ENCODE measurements around the gene TMPRSS6. TPM values are rescaled to one million over a fixed set of nuclear protein-coding genes. Genes with fewer than 3 reads are reported as not detected.

TMPRSS6 gene
- polyA plus RNA-seq, 3 donors, result not detected

DNA sequence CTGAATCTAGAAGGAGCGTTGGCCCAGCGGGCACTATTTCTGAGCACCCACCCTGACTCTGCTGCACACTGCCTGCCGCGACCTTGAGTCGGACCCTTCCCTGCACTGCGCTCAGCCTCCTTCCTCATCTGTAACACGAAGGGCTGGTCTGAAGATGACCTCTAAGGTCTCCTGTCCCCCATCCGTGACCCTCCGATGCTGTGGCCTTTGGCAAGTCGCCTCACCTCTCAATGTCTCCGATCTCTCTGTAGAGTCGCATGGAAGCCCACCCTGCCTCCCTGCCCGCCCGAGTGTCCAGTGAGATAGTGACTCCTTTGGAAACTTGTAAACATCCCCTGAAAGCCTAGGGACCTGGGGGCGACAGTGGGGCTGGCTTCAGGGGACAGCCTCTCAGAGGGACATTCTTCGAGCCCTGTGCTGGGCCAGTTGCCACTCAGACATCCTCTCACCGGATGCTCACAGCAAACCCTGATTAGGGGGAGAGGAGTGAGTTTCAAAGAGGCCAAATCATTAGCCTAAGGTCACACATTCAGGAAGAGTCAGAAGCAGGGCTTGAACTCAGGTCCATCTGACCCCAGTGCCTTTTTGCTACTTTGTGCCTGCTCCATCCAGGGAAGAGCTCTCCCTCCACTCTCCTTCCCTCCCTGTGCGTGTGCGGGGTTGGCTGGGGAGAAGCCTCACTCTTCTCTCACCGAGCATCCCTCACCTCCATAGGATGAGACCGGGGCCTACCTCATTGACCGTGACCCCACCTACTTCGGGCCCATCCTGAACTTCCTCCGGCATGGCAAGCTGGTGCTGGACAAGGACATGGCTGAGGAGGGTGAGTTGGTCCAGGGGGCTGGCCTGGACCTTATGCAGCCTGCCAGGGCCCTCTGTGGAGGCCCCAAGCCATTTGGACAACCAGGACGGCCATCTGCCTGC is 56.9 kb downstream of the TMPRSS6 start:
- peaks cover 35% of the 10 kb centered on the region for H3K4me1 Mint-ChIP-seq
- H3K36me3 Mint-ChIP-seq, result peaks cover 34 to 36% of the 10 kb centered on the region in 2 donors
- peak overlapping the region; percentile 90 for H2AFZ ChIP-seq (ENCODE audit: insufficient read depth, low read depth, low read length, poor library complexity, severe bottlenecking)
- no peak overlapping the region for H3K27ac ChIP-seq (ENCODE audit: low read depth in 1 of 2, low read length in 2 of 2)
- peak overlapping the region in 3 of 7 donors; percentile 20 to 45 (median 42) for H3K27ac Mint-ChIP-seq
- H3K79me2 ChIP-seq (ENCODE audit: insufficient read depth, low read length), result no peaks in the 10 kb centered on the region
- no peaks in the 10 kb centered on the region for H3K9me3 Mint-ChIP-seq
- H3K27me3 Mint-ChIP-seq (ENCODE audit: low read depth in 3 of 3), result peaks cover 1 to 13% (median 2%) of the 10 kb centered on the region in 3 donors
- H3K4me3 Mint-ChIP-seq, result peak overlapping the region; percentile 75 to 81
- no peaks in the 10 kb centered on the region for H3K27me3 ChIP-seq (ENCODE audit: control insufficient read depth in 2 of 2, insufficient read depth in 2 of 2, low read length in 2 of 2)
- TF ChIP-seq, protein P1, sequence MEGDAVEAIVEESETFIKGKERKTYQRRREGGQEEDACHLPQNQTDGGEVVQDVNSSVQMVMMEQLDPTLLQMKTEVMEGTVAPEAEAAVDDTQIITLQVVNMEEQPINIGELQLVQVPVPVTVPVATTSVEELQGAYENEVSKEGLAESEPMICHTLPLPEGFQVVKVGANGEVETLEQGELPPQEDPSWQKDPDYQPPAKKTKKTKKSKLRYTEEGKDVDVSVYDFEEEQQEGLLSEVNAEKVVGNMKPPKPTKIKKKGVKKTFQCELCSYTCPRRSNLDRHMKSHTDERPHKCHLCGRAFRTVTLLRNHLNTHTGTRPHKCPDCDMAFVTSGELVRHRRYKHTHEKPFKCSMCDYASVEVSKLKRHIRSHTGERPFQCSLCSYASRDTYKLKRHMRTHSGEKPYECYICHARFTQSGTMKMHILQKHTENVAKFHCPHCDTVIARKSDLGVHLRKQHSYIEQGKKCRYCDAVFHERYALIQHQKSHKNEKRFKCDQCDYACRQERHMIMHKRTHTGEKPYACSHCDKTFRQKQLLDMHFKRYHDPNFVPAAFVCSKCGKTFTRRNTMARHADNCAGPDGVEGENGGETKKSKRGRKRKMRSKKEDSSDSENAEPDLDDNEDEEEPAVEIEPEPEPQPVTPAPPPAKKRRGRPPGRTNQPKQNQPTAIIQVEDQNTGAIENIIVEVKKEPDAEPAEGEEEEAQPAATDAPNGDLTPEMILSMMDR (IDR thresholded peaks at IDR 0.05), result no peak
- no peak for DNase-seq
- peaks cover 4% of the 10 kb centered on the region for H4K20me1 ChIP-seq (ENCODE audit: insufficient read depth, low read length)
- intact Hi-C loops (cut with micrococcal nuclease), result no loop called here
- peak overlapping the region; percentile 95 for H3K4me2 ChIP-seq (replicated peaks; ENCODE audit: extremely low read depth, low read length, poor library complexity, severe bottlenecking)
- peak overlapping the region in 2 of 3 experiments; percentile 35 to 85 for H3K4me3 ChIP-seq (replicated peaks in 1 of 3; ENCODE audit: low read depth in 2 of 3, low read length in 3 of 3)
- 94% methylated on average over 22 of the region's 25 CpGs for WGBS (ENCODE audit: insufficient coverage)
- peak overlapping the region; percentile 60 for H3K9ac ChIP-seq (ENCODE audit: insufficient read depth, low read length, poor library complexity, severe bottlenecking)
- peaks cover 17 to 38% of the 10 kb centered on the region in 2 donors for H3K36me3 ChIP-seq (replicated peaks in 1 of 2; ENCODE audit: control insufficient read depth in 1 of 2, insufficient read depth in 2 of 2, low read length in 2 of 2)
- peaks cover 28 to 41% of the 10 kb centered on the region in 2 donors for H3K4me1 ChIP-seq (ENCODE audit: control insufficient read depth in 1 of 2, insufficient read depth in 2 of 2, low read length in 2 of 2)
- H3K9me3 ChIP-seq (replicated peaks in 1 of 2; ENCODE audit: control insufficient read depth in 1 of 2, insufficient read depth in 1 of 2, low read length in 2 of 2), result no peaks in the 10 kb centered on the region

DNA sequence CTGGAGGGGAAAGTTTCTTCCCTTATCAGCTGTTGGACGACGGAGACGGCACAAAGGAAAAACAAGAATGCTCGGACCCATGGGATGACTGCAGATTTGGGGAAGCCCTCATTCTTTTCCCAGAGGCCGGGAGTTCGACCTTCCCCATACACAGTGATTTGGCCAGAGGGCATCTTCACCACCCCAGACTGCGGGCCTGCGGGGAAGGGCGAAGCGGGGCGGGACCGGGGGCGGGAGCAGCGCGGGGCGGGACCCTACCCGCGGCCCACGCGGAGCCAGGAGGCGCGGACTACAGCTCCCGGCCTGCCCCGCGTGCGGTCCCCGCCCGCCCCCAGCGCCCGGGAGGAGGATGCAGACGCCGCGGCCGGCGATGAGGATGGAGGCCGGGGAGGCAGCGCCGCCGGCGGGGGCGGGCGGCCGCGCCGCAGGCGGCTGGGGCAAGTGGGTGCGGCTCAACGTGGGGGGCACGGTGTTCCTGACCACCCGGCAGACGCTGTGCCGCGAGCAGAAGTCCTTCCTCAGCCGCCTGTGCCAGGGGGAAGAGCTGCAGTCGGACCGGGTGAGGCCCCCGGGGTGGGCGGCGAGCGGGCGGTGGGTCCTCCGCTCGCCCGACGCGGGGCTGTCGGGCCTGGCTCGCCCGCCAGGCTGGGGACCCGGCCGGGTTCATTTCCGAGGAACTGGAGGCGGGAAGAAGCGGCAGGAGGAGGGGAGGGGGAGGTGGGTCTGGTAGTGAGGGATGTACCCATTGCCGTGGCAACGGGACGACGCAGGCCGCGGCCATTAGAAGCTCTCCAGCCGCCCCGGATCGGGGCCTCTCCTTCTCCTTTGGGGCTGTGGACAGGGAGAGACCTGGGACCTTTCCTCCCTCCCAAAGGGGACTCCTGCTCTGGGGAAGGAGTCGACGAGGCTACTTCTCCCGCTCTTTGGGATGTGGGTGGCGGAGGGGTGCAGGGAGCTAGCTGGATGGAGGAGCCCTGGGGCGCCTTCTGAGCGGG is 57.8 kb downstream of the TMPRSS6 start, which contains the start of gene KCTD17:
TSS of gene KCTD17 (plus strand) at position 352 of the 995 bp plus-strand sequence. CDS start at position 371, 19 bp downstream.
- Histone ChIP-seq H4K20me1 (ENCODE audit: insufficient read depth, low read length) (peaks cover 4% of the 10 kb centered on the region), H2AFZ (ENCODE audit: insufficient read depth, low read depth, low read length, poor library complexity, severe bottlenecking) (peak within 1 kb of the TSS; percentile 90), H3K4me2 (replicated peaks; ENCODE audit: extremely low read depth, low read length, poor library complexity, severe bottlenecking) (peak within 1 kb of the TSS; percentile 95), H3K4me1 (ENCODE audit: control insufficient read depth in 1 of 2, insufficient read depth in 2 of 2, low read length in 2 of 2) (peaks cover 28 to 41% of the 10 kb centered on the region in 2 donors), H3K36me3 (replicated peaks in 1 of 2; ENCODE audit: control insufficient read depth in 1 of 2, insufficient read depth in 2 of 2, low read length in 2 of 2) (peaks cover 8 to 28% of the 10 kb centered on the region in 2 donors), H3K27ac (ENCODE audit: low read depth in 1 of 2, low read length in 2 of 2) (peak within 1 kb of the TSS; percentile 69 to 72), H3K9me3 (replicated peaks in 1 of 2; ENCODE audit: control insufficient read depth in 1 of 2, insufficient read depth in 1 of 2, low read length in 2 of 2) (no peaks in the 10 kb centered on the region), H3K9ac (ENCODE audit: insufficient read depth, low read length, poor library complexity, severe bottlenecking) (peak within 1 kb of the TSS; percentile 60), H3K27me3 (ENCODE audit: control insufficient read depth in 2 of 2, insufficient read depth in 2 of 2, low read length in 2 of 2) (no peaks in the 10 kb centered on the region), H3K79me2 (ENCODE audit: insufficient read depth, low read length) (no peaks in the 10 kb centered on the region), H3K4me3 (replicated peaks in 1 of 3; ENCODE audit: low read depth in 2 of 3, low read length in 3 of 3) (peak within 1 kb of the TSS; percentile 35 to 85 (median 48))
- peaks cover 24 to 26% of the 10 kb centered on the region in 2 donors for H3K36me3 Mint-ChIP-seq
- no peaks in the 10 kb centered on the region for H3K9me3 Mint-ChIP-seq
- intact Hi-C loops (cut with micrococcal nuclease), result no loop called here
- 5% methylated on average over 74 of the region's 89 CpGs for WGBS (ENCODE audit: insufficient coverage)
- TF ChIP-seq, protein P1 (IDR thresholded peaks at IDR 0.05), result no peak
- peaks cover 1 to 12% (median 2%) of the 10 kb centered on the region in 3 donors for H3K27me3 Mint-ChIP-seq (ENCODE audit: low read depth in 3 of 3)
- H3K4me3 Mint-ChIP-seq, result peak within 1 kb of the TSS; percentile 75 to 81
- H3K27ac Mint-ChIP-seq, result peak within 1 kb of the TSS; percentile 82 to 95 (median 90)
- DNase-seq, result peak; percentile 50 to 71 (median 53)
- H3K4me1 Mint-ChIP-seq, result peaks cover 35% of the 10 kb centered on the region

All from CD14-positive monocyte (primary cell).